ENCODE data around the gene HTD2. TPM values are rescaled to one million over a fixed set of nuclear protein-coding genes. Genes with fewer than 3 reads are reported as not detected.

HTD2 gene
- total RNA-seq, 1 donor, result 8.5 TPM

DNA sequence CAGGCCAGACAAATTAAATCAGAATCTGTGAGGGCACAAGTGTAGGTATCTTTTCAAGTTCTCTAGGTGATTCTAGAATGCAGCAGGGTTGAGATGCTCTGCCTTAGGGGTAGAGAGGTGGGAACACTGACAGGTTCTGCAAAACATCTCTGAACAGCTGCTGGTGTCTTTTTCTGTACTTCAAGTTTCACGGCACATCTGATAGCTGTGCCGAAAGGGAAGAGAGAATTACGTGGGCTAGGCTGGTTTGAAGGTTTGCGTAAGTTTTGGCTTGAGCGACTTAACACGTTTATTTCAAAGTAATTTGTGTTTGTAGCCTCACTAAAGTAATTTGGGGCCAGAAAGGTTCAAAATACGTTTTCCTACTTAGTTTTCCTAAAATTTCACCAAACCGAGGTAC lies 48.9 kb downstream of the HTD2 start:
- no peak overlapping the region for H3K4me3 ChIP-seq (ENCODE audit: low read depth, low read length)
- DNase-seq (ENCODE audit: low read depth), result no peak
- TF ChIP-seq, protein P1, sequence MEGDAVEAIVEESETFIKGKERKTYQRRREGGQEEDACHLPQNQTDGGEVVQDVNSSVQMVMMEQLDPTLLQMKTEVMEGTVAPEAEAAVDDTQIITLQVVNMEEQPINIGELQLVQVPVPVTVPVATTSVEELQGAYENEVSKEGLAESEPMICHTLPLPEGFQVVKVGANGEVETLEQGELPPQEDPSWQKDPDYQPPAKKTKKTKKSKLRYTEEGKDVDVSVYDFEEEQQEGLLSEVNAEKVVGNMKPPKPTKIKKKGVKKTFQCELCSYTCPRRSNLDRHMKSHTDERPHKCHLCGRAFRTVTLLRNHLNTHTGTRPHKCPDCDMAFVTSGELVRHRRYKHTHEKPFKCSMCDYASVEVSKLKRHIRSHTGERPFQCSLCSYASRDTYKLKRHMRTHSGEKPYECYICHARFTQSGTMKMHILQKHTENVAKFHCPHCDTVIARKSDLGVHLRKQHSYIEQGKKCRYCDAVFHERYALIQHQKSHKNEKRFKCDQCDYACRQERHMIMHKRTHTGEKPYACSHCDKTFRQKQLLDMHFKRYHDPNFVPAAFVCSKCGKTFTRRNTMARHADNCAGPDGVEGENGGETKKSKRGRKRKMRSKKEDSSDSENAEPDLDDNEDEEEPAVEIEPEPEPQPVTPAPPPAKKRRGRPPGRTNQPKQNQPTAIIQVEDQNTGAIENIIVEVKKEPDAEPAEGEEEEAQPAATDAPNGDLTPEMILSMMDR (IDR thresholded peaks at IDR 0.05; ENCODE audit: insufficient read depth, low read length), result no peak

DNA sequence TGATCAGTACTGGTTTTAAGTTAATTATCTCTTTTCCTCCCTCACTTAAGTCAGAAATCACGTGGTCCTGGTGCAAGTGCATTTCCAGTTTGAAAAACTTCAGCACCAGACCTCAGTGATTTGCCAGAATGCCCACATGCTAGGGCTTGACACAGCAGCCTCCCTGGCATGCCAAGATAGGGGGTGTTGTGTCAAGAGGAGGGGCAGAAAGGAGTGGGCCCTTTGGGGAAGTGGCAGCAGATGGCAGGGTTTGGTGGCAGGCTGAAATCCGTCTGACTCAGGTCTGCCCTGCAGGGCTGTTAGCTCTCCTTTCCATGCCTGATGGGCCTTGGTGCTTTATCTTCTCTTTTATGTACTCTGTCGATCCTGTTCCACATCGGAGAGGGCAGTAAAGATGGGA lies 49.7 kb downstream of the HTD2 start:
- DNase-seq (ENCODE audit: low read depth), result no peak
- TF ChIP-seq, protein P1 (IDR thresholded peaks at IDR 0.05; ENCODE audit: insufficient read depth, low read length), result no peak
- H3K4me3 ChIP-seq (ENCODE audit: low read depth, low read length), result no peak overlapping the region

DNA sequence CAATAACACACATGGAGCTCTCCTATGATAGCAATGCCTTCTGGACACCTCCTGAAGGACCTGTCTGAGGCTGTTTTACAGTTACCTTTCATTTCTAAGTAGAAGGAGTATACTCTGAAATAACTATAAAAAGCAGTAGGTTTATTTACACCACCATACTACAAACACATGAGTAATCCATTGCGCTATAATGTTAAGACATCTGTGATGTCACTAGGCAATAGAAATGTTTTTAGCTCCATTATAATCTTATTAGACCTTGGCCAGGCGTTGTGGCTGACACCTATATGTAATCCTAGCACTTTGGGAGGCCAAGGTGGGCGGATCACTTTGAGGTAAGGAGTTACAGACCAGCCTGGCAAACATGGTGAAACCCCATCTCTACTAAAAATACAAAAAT lies 51.1 kb downstream of the HTD2 start:
- DNase-seq (ENCODE audit: low read depth), result no peak
- H3K4me3 ChIP-seq (ENCODE audit: low read depth, low read length), result no peak overlapping the region
- TF ChIP-seq, protein P1 (IDR thresholded peaks at IDR 0.05; ENCODE audit: insufficient read depth, low read length), result no peak

DNA sequence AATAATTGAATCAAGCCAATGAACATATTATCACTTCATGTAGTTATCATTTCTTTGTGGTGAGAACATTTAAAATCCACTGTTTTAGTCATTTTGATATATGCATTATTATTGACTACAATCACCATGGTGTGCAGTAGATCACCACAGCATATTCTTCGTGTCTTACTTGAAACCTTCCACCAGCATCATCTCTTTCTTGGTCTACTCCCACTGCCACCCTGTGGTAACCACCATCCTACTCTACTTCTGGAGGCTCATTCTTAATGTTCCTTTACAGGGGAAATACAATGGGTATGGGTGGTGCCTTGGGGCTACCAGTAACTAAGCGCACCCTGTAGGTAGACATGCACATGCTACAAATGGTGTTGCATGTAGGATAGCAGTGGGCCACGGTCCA lies 51.8 kb downstream of the HTD2 start:
- no peak overlapping the region for H3K4me3 ChIP-seq (ENCODE audit: low read depth, low read length)
- no peak for DNase-seq (ENCODE audit: low read depth)
- TF ChIP-seq, protein P1 (IDR thresholded peaks at IDR 0.05; ENCODE audit: insufficient read depth, low read length), result no peak

DNA sequence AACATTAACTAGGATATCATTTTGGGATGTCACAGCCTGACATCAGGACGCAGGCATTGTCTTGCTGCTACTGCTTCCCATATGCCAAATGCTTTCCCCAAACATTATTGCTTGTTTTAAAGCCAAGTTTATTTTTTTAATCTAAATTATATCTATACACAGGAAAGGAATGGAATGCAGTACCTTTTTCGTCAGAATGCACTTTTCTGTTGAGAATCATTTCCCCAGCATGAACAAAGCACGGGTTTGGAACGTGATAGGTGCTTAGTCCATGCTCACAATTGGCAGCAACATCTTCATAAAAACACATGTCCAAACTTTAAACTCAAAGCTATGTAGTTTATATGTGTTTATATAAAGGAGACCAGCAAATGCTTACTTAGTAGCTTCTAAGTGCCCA lies 52.5 kb downstream of the HTD2 start:
- TF ChIP-seq, protein P1 (IDR thresholded peaks at IDR 0.05; ENCODE audit: insufficient read depth, low read length), result no peak
- H3K4me3 ChIP-seq (ENCODE audit: low read depth, low read length), result no peak overlapping the region
- no peak for DNase-seq (ENCODE audit: low read depth)

DNA sequence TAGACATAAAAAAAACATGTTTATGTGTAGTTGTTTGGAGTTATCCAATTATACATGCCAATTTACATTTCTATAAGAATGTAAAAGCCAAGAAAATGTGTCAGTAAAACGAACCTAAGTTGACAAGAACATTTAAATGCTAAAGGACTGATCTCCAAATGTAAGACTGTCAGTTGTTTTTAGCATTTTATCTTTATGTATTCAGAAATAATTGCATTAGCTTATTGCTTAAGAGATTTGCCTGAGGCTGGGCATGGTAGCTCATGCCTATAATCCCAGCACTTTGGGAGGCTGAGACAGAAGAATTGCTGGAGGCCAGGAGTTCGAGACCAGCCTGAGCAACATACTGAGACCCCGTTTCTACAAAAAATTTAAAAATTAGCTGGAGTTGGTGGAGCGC lies 53.3 kb downstream of the HTD2 start:
- no peak for DNase-seq (ENCODE audit: low read depth)
- TF ChIP-seq, protein P1 (IDR thresholded peaks at IDR 0.05; ENCODE audit: insufficient read depth, low read length), result no peak
- no peak overlapping the region for H3K4me3 ChIP-seq (ENCODE audit: low read depth, low read length)

DNA sequence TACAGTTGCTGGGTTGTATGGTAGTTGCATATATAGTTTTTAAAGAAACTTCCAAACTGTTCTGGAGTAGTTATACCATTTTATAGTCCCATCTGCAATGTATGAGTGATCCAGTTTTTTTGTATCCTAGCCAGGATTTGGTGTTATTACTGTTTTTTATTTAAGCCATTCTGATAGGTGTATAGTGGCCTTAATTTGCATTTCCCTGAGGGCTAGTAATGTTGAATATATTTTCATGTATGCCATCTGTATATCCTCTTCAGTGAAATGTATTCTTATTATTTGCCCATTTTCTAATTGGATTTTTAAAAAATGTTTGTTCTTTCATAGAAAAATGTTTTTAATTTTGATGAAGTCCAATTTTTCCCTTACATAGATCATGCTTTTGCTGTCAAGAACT lies 55.5 kb downstream of the HTD2 start:
- no peak for DNase-seq (ENCODE audit: low read depth)
- TF ChIP-seq, protein P1 (IDR thresholded peaks at IDR 0.05; ENCODE audit: insufficient read depth, low read length), result no peak
- no peak overlapping the region for H3K4me3 ChIP-seq (ENCODE audit: low read depth, low read length)

Data from fibroblast of the aortic adventitia (primary cell).